ENCODE measurements around the gene C5. TPM values are rescaled to one million over a fixed set of nuclear protein-coding genes. Genes with fewer than 3 reads are reported as not detected.

The C5 gene
- total and polyA plus RNA-seq, 9 of the 15 experiments (the other 6 are each of a cell fraction or from before 2014, with no cell fraction given), result 0.08 to 0.91 (median 0.42) TPM

GRCh38 chr9:120998111-120998510 is 52.0 kb downstream of the C5 start:
- in situ Hi-C loops (cut with MboI), result no loop called here
- no peak overlapping the region for H3K4me3 ChIP-seq

More at GRCh38 chr9:120998111-120998510, 52.0 kb downstream of the C5 start:
- no peaks in the 10 kb centered on the region for H3K36me3 ChIP-seq (ENCODE audit: control insufficient read depth, insufficient read depth, low read length)
- H3K9ac ChIP-seq (ENCODE audit: insufficient read depth in 1 of 2, low read depth in 2 of 2, low read length in 2 of 2), result no peak overlapping the region
- ChIA-PET POLR2A (no interaction called here), CTCF (ENCODE audit: low intra/inter-chr PET ratio) (no interaction called here)
- no peak overlapping the region for H3K4me2 ChIP-seq (ENCODE audit: insufficient read depth, low read length)
- no peak overlapping the region for H3K27ac ChIP-seq (ENCODE audit: extremely low read depth, low read depth, low read length)
- intact Hi-C loops (cut with micrococcal nuclease), result no loop called here
- no peaks in the 10 kb centered on the region for H3K9me1 ChIP-seq (ENCODE audit: control insufficient read depth, insufficient read depth, low read length)
- no peak for FAIRE-seq
- H2AFZ ChIP-seq (ENCODE audit: low read depth, low read length), result no peak overlapping the region
- ATAC-seq, result no peak
- H4K20me1 ChIP-seq (replicated peaks; ENCODE audit: control insufficient read depth, insufficient read depth, low read length), result no peaks in the 10 kb centered on the region
- WGBS (ENCODE audit: insufficient coverage, low coverage, missing lambda C conversion rate), result 44% methylated on average over 2 of the region's 2 CpGs
- no TSS peak for BruUV-seq (replicated peaks)
- H3K79me2 ChIP-seq (ENCODE audit: control insufficient read depth, insufficient read depth, low read length), result no peaks in the 10 kb centered on the region
- DNase-seq (ENCODE audit: extremely low read depth in 1 of 4, low spot score in 3 of 4), result no peak
- TF ChIP-seq ZNF785 (CRISPR knock-in tag; IDR thresholded peaks at IDR 0.05), result no peak
- TF ChIP-seq CHD2 (IDR thresholded peaks at IDR 0.05; ENCODE audit: low read depth, low read length), result no peak
- TF ChIP-seq, protein P1, sequence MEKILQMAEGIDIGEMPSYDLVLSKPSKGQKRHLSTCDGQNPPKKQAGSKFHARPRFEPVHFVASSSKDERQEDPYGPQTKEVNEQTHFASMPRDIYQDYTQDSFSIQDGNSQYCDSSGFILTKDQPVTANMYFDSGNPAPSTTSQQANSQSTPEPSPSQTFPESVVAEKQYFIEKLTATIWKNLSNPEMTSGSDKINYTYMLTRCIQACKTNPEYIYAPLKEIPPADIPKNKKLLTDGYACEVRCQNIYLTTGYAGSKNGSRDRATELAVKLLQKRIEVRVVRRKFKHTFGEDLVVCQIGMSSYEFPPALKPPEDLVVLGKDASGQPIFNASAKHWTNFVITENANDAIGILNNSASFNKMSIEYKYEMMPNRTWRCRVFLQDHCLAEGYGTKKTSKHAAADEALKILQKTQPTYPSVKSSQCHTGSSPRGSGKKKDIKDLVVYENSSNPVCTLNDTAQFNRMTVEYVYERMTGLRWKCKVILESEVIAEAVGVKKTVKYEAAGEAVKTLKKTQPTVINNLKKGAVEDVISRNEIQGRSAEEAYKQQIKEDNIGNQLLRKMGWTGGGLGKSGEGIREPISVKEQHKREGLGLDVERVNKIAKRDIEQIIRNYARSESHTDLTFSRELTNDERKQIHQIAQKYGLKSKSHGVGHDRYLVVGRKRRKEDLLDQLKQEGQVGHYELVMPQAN (IDR thresholded peaks at IDR 0.05; ENCODE audit: borderline replicate concordance), result no peak
- TF ChIP-seq, protein P2, sequence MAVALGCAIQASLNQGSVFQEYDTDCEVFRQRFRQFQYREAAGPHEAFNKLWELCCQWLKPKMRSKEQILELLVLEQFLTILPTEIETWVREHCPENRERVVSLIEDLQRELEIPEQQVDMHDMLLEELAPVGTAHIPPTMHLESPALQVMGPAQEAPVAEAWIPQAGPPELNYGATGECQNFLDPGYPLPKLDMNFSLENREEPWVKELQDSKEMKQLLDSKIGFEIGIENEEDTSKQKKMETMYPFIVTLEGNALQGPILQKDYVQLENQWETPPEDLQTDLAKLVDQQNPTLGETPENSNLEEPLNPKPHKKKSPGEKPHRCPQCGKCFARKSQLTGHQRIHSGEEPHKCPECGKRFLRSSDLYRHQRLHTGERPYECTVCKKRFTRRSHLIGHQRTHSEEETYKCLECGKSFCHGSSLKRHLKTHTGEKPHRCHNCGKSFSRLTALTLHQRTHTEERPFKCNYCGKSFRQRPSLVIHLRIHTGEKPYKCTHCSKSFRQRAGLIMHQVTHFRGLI (CRISPR knock-in tag; IDR thresholded peaks at IDR 0.05), result no peak
- TF ChIP-seq KAT7 (CRISPR knock-in tag; IDR thresholded peaks at IDR 0.05; ENCODE audit: borderline replicate concordance), result no peak
- no peak for TF ChIP-seq TCF3 (CRISPR knock-in tag; IDR thresholded peaks at IDR 0.05)
- no peak for TF ChIP-seq SLC30A9 (CRISPR knock-in tag; IDR thresholded peaks at IDR 0.05)
- no peak for TF ChIP-seq DACH1 (IDR thresholded peaks at IDR 0.05; ENCODE audit: partially characterized antibody)
- no peak for TF ChIP-seq HOMEZ (CRISPR knock-in tag; IDR thresholded peaks at IDR 0.05)
- TF ChIP-seq PCBP1 (IDR thresholded peaks at IDR 0.05; ENCODE audit: low read depth, low read length, poor library complexity, severe bottlenecking), result no peak
- TF ChIP-seq NRF1 (conservative IDR thresholded peaks at IDR 0.05 in 1 of 2, IDR thresholded peaks at IDR 0.05 in 1 of 2), result no peak
- H3K27me3 ChIP-seq (ENCODE audit: control insufficient read depth in 2 of 2, insufficient read depth in 2 of 2, low read length in 2 of 2), result no peaks in the 10 kb centered on the region
- no peaks in the 10 kb centered on the region for H3K9me3 ChIP-seq (replicated peaks; ENCODE audit: control insufficient read depth, insufficient read depth, low read depth, low read length)
- no peaks in the 10 kb centered on the region for H3K4me1 ChIP-seq (replicated peaks in 1 of 2; ENCODE audit: control insufficient read depth in 2 of 2, insufficient read depth in 2 of 2, low read length in 2 of 2)
